RWPE2 (cell line): ENCODE data around the gene ETV3.

Experiments used
- ATAC-seq: fragments of 200-7000 bp; cut with Tn5 transposase; 3 replicates; pipeline ENCODE4 v1.9.1; 2021; ENCODE audit warnings: low read depth
- DNase-seq: peaks from one replicate; pipeline ENCODE4 v3.0.0-alpha.2; 2020; ENCODE audit warnings: low spot score
- H3K27ac ChIP-seq: fragments of 450-650 bp; 2 replicates; pipeline ENCODE4 v1.5.1; 2017; ENCODE audit warnings: mild to moderate bottlenecking; ENCODE audit not compliant: poor library complexity, severe bottlenecking
- H3K27me3 ChIP-seq: fragments of 250-450 bp; sonication (Bioruptor Pico); 2 replicates; pipeline ENCODE4 v1.5.1; 2021; ENCODE audit warnings: mild to moderate bottlenecking, moderate library complexity; ENCODE audit not compliant: insufficient read depth, poor library complexity, severe bottlenecking
- H3K36me3 ChIP-seq: fragments of 250-450 bp; sonication (Bioruptor Pico); 2 replicates; pipeline ENCODE4 v1.5.1; 2020; ENCODE audit warnings: low read depth, mild to moderate bottlenecking, moderate library complexity
- H3K4me1 ChIP-seq: fragments of 250-450 bp; sonication (Bioruptor Pico); 2 replicates; pipeline ENCODE4 v1.5.1; 2021; ENCODE audit warnings: mild to moderate bottlenecking, moderate library complexity; ENCODE audit not compliant: insufficient read depth, poor library complexity, severe bottlenecking
- H3K4me3 ChIP-seq: fragments of 250-450 bp; sonication (Bioruptor Pico); 2 replicates; pipeline ENCODE4 v1.5.1; 2021; ENCODE audit warnings: mild to moderate bottlenecking, moderate library complexity; ENCODE audit not compliant: severe bottlenecking
- H3K9me3 ChIP-seq: fragments of 250-450 bp; sonication (Bioruptor Pico); 2 replicates; pipeline ENCODE4 v1.5.1; 2021; ENCODE audit warnings: mild to moderate bottlenecking, moderate library complexity; ENCODE audit not compliant: severe bottlenecking
- CTCF ChIP-seq: fragments of 450-650 bp; IDR thresholded peaks from one replicate; pipeline ENCODE4 v1.5.1; 2017; ENCODE audit warnings: mild to moderate bottlenecking, moderate library complexity; ENCODE audit not compliant: poor library complexity, severe bottlenecking

ETV3 gene

GRCh38 chr1:157133426-157133825 lies 4.8 kb downstream of the ETV3 start:
- no peak overlapping the region for H3K4me3 ChIP-seq
- peaks cover 77% of the 10 kb centered on the region for H3K36me3 ChIP-seq
- no peak for TF ChIP-seq CTCF
- H3K9me3 ChIP-seq, result no peaks in the 10 kb centered on the region
- H3K27ac ChIP-seq, result no peak overlapping the region
- no peaks in the 10 kb centered on the region for H3K27me3 ChIP-seq
- no peak for DNase-seq
- no peak for ATAC-seq
- H3K4me1 ChIP-seq, result peaks cover 14% of the 10 kb centered on the region

- no peak for TF ChIP-seq CTCF
- Histone ChIP-seq H3K9me3 (no peaks in the 10 kb centered on the region), H3K4me3 (no peak overlapping the region), H3K36me3 (peaks cover 84% of the 10 kb centered on the region), H3K4me1 (peaks cover 14% of the 10 kb centered on the region), H3K27me3 (no peaks in the 10 kb centered on the region), H3K27ac (no peak overlapping the region)
- ATAC-seq (no peak), DNase-seq (no peak)
Measured at GRCh38 chr1:157132616-157133167, 5.5 kb downstream of the ETV3 start.

- H3K27me3 ChIP-seq, result no peaks in the 10 kb centered on the region
- DNase-seq (no peak), ATAC-seq (no peak)
- peaks cover 86% of the 10 kb centered on the region for H3K36me3 ChIP-seq
- no peak overlapping the region for H3K4me3 ChIP-seq
- no peaks in the 10 kb centered on the region for H3K9me3 ChIP-seq
- no peak overlapping the region for H3K27ac ChIP-seq
- H3K4me1 ChIP-seq, result peaks cover 14% of the 10 kb centered on the region
- no peak for TF ChIP-seq CTCF
Measured at GRCh38 chr1:157132111-157132510, 6.1 kb downstream of the ETV3 start.

GRCh38 chr1:157131281-157131680 lies 6.9 kb downstream of the ETV3 start:
- Histone ChIP-seq H3K27me3 (no peaks in the 10 kb centered on the region), H3K4me3 (no peak overlapping the region), H3K4me1 (peaks cover 6% of the 10 kb centered on the region), H3K27ac (no peak overlapping the region), H3K9me3 (no peaks in the 10 kb centered on the region), H3K36me3 (peaks cover 85% of the 10 kb centered on the region)
- ATAC-seq (no peak), DNase-seq (no peak)
- no peak for TF ChIP-seq CTCF

- H3K27me3 ChIP-seq, result no peaks in the 10 kb centered on the region
- DNase-seq, result no peak
- no peak overlapping the region for H3K4me3 ChIP-seq
- no peaks in the 10 kb centered on the region for H3K4me1 ChIP-seq
- no peak for ATAC-seq
- H3K36me3 ChIP-seq, result peaks cover 55% of the 10 kb centered on the region
- no peak for TF ChIP-seq CTCF
- no peak overlapping the region for H3K27ac ChIP-seq
- no peaks in the 10 kb centered on the region for H3K9me3 ChIP-seq
Measured at GRCh38 chr1:157124855-157125254, 13.3 kb downstream of the ETV3 start.
